Measurements from ENCODE around the gene OBSCN. TPM values are rescaled to one million over a fixed set of nuclear protein-coding genes. Genes with fewer than 3 reads are reported as not detected.

OBSCN gene
- total and polyA plus RNA-seq, 11 donors: 155 to 524 (median 354) TPM

DNA sequence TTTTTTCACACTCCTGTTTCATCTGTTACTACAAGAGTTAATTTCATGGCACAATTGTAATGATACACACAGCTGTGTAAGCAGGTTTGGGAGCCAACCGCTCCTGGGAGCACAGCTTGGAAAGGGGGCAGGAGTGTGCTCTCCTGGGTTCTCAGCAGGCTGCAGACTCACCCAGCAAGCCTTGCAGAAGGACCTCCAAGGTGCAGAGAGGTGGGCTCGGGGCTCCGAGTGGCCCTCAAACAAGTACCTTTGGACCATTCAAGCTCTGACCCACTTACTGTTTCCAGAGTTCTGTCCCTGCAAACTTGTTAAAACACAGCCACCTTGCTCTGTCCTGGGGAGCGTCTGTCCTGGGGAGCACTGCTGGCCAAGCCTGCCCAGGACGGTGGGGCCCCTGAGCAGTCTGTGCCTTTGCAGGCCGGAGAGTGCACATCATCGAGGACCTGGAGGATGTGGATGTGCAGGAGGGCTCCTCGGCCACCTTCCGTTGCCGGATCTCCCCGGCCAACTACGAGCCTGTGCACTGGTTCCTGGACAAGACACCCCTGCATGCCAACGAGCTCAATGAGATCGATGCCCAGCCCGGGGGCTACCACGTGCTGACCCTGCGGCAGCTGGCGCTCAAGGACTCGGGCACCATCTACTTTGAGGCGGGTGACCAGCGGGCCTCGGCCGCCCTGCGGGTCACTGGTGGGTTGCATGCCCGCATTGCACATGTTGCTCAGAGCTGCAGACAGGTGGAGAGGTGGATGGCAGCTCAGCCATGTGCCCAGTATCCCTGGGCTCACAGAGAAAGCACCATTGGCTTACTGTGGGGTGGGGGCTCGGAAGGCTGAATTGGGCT is 78.0 kb downstream of the OBSCN start:
- peaks cover 0 to 7% (median 0%) of the 10 kb centered on the region in 12 donors for H3K4me1 ChIP-seq
- peak in 3 of 5 donors; percentile 14 to 54 (median 14) for DNase-seq
- H3K27me3 ChIP-seq: no peaks in the 10 kb centered on the region
- 80 to 93% (median 89%) methylated on average over 4 to 26 of the region's 26 CpGs for WGBS, 4 donors
- intact Hi-C loops (cut with DNase I): no loop called here
- peaks cover 0 to 95% (median 70%) of the 10 kb centered on the region in 9 donors for H3K36me3 ChIP-seq
- no peaks in the 10 kb centered on the region for H3K9me3 ChIP-seq
- ATAC-seq: no peak
- TF ChIP-seq, protein P1, sequence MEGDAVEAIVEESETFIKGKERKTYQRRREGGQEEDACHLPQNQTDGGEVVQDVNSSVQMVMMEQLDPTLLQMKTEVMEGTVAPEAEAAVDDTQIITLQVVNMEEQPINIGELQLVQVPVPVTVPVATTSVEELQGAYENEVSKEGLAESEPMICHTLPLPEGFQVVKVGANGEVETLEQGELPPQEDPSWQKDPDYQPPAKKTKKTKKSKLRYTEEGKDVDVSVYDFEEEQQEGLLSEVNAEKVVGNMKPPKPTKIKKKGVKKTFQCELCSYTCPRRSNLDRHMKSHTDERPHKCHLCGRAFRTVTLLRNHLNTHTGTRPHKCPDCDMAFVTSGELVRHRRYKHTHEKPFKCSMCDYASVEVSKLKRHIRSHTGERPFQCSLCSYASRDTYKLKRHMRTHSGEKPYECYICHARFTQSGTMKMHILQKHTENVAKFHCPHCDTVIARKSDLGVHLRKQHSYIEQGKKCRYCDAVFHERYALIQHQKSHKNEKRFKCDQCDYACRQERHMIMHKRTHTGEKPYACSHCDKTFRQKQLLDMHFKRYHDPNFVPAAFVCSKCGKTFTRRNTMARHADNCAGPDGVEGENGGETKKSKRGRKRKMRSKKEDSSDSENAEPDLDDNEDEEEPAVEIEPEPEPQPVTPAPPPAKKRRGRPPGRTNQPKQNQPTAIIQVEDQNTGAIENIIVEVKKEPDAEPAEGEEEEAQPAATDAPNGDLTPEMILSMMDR (IDR thresholded peaks at IDR 0.05): no peak
- no peak for TF ChIP-seq POLR2A (IDR thresholded peaks at IDR 0.05)
- no peak overlapping the region for H3K27ac ChIP-seq
- H3K4me3 ChIP-seq: no peak overlapping the region

DNA sequence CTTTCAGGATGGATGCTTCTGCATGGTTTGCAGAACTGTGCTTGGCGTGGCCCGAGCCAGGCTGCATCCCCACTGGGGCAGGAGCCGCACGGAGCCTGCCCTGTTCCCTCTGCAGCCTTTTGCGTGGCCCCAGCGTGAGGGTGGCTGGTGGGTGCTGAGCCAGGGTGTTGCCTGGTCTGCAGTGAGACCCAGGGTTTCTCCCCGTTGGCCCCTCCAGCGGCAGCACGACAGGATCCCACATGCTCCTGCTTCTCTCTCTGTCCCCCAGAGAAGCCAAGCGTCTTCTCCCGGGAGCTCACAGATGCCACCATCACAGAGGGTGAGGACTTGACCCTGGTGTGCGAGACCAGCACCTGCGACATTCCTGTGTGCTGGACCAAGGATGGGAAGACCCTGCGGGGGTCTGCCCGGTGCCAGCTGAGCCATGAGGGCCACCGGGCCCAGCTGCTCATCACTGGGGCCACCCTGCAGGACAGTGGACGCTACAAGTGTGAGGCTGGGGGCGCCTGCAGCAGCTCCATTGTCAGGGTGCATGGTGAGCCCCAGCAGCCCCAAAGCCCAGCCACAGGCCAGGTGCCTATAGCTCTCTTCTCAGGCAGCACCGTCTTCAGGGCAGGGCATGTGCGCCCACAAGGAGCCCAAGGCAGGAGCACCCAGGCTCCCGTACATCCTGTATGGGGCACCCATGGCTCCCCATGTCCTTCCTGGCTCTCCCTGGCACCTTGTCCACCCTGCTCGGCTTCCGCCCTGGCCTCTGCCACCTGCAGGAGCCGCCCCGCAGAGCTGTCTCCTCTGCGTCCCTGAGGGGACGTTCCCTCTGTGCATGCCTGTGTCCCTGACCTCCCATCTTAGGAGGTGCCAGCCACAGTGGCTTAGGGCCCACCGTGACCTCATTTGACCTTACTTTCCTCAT is 78.9 kb downstream of the OBSCN start:
- Histone ChIP-seq H3K36me3 (peaks cover 0 to 96% (median 62%) of the 10 kb centered on the region in 9 donors), H3K27ac (no peak overlapping the region)
- intact Hi-C loops (cut with DNase I): no loop called here

DNA sequence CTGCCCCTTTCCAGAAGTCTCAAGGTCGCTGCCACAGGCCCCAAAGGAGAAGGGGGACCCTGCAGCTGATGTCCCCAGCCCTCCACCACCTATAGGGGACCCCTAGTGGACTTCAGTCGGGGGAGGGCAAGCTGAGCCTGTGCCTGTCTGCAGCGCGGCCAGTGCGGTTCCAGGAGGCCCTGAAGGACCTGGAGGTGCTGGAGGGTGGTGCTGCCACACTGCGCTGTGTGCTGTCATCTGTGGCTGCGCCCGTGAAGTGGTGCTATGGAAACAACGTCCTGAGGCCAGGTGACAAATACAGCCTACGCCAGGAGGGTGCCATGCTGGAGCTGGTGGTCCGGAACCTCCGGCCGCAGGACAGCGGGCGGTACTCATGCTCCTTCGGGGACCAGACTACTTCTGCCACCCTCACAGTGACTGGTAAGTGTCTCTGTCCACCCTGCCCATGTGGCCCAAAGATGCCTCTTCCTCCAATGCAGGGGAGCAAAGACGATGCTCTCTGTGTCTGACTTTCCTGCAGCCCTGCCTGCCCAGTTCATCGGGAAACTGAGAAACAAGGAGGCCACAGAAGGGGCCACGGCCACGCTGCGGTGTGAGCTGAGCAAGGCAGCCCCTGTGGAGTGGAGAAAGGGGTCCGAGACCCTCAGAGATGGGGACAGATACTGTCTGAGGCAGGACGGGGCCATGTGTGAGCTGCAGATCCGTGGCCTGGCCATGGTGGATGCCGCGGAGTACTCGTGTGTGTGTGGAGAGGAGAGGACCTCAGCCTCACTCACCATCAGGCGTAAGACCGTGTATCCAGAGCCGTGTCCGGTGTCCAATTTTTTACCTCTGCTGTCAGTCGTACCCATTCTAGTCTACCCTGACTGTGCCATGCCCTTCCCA is 79.9 kb downstream of the OBSCN start:
- H3K27ac ChIP-seq: no peak overlapping the region
- no peak overlapping the region for H3K4me3 ChIP-seq
- DNase-seq (peak in 3 of 5 donors; percentile 17 to 54 (median 17)), ATAC-seq (no peak)
- no peaks in the 10 kb centered on the region for H3K9me3 ChIP-seq
- intact Hi-C loops (cut with DNase I): no loop called here
- TF ChIP-seq, protein P1 (IDR thresholded peaks at IDR 0.05): no peak
- no peak for TF ChIP-seq POLR2A (IDR thresholded peaks at IDR 0.05)
- 87 to 94% (median 93%) methylated on average over 28 to 32 of the region's 32 CpGs for WGBS, 4 donors
- peaks cover 0 to 96% (median 60%) of the 10 kb centered on the region in 9 donors for H3K36me3 ChIP-seq
- H3K27me3 ChIP-seq: no peaks in the 10 kb centered on the region
- peaks cover 0 to 7% (median 0%) of the 10 kb centered on the region in 12 donors for H3K4me1 ChIP-seq

More for the DNA sequence above, 78.9 kb downstream of the OBSCN start:
- WGBS, 4 donors: 83 to 92% (median 88%) methylated on average over 20 to 28 of the region's 28 CpGs
- ATAC-seq (no peak), DNase-seq (peak in 3 of 5 donors; percentile 10 to 18 (median 15))
- no peaks in the 10 kb centered on the region for H3K27me3 ChIP-seq
- peaks cover 0 to 7% (median 0%) of the 10 kb centered on the region in 12 donors for H3K4me1 ChIP-seq
- H3K9me3 ChIP-seq: no peaks in the 10 kb centered on the region
- TF ChIP-seq, protein P1 (IDR thresholded peaks at IDR 0.05): no peak
- no peak for TF ChIP-seq POLR2A (IDR thresholded peaks at IDR 0.05)
- H3K4me3 ChIP-seq: no peak overlapping the region

Data from heart left ventricle (tissue), 16 donors.